IPS-11a (cell line): Measurements from ENCODE around the gene MORF4L2.
A peak's percentile ranks its signal among the peaks of the same experiment; 100 is the strongest.

Experiments used
- H3K4me3 ChIP-seq: one replicate; pipeline ENCODE4 v1.5.1; 2013; ENCODE audit warnings: low read depth, low read length, control low read depth

Gene MORF4L2

DNA sequence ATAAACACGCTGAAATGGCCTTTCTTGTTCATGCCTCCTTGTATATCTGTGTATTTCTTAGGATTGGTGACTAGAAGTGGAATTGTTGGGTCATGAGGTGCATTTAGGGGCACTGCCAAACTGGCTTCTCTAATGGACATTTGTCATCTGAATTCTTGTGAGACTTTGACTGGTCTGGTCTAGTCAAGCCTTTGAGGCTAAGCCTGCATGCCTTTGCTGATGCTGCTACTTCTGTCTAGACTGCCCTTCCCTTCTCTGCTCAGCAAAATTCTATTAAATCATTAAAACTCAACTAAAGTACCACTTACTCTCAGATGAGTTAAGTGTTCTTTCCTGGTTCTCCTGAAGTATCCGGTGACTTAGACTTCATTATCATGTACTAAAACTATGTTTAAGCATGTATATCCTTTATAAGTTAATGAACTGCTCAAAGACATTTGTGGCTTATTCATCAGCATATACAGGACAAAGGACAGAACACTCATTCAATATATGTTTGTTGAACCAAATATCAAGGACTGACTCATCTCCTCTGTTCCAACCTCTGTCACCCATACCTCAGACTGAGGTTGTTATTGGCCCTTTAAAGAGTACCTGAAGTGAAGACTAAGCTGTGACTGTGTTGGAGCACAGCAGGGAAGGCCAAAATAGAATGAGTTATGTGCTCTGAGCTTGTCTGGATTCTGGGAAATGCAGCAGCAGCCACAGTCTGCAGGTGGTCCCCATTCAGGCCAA, 48.7 kb downstream of the MORF4L2 start:
- H3K4me3 ChIP-seq: no peak overlapping the region

DNA sequence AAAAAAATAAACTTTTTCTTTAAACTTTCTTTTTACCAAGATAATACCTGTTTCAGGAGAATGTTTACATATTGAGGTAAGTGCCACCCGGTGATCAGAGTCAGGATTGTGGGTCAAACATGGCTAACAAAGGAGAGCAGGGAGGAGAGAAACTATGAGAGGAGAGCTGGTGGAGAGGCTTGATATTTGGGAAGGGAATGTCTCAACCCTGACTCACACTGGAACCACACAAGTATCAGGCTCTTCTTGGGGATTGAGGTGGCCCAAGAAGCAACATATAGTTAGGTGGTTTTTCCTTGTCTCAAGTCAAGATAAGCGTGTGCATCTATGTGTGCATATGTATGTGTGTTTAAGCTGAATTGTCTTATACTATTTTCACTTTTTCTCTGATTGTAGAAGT, 51.1 kb downstream of the MORF4L2 start:
- no peak overlapping the region for H3K4me3 ChIP-seq

DNA sequence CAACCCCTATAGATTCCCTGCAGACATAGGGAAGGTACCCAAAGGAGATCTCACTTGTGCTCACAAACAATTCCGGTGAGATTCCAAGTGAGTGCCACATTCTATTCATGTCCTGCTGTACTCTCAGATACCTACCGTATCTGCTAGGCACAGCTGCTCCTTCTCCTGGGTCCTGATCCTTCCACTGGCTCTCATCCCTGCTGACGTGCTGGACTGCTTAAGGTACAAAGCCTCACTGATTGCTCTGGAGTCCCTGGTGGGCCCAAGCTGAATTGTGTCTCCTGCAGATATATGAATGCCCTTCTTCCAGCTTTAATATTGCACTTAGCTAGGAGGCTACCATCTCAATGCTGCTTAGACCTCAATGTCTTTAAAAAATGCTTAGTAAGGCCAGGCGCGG, 55.4 kb downstream of the MORF4L2 start:
- H3K4me3 ChIP-seq: no peak overlapping the region

DNA sequence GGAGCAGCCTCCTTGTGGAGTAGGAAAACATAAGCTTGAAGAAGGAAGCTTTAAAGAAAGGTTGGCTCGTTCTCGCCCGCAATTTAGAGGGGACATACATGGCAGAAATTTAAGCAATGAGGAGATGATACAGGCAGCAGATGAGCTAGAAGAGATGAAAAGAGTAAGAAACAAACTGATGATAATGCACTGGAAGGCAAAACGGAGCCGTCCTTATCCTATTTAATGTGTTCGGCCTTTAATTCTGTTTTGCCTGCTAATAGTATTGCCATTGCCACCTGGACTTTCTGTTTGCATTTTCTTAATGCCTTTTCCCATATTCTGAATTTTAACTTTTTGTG, 56.4 kb downstream of the MORF4L2 start:
- peak overlapping the region; percentile 67 for H3K4me3 ChIP-seq

DNA sequence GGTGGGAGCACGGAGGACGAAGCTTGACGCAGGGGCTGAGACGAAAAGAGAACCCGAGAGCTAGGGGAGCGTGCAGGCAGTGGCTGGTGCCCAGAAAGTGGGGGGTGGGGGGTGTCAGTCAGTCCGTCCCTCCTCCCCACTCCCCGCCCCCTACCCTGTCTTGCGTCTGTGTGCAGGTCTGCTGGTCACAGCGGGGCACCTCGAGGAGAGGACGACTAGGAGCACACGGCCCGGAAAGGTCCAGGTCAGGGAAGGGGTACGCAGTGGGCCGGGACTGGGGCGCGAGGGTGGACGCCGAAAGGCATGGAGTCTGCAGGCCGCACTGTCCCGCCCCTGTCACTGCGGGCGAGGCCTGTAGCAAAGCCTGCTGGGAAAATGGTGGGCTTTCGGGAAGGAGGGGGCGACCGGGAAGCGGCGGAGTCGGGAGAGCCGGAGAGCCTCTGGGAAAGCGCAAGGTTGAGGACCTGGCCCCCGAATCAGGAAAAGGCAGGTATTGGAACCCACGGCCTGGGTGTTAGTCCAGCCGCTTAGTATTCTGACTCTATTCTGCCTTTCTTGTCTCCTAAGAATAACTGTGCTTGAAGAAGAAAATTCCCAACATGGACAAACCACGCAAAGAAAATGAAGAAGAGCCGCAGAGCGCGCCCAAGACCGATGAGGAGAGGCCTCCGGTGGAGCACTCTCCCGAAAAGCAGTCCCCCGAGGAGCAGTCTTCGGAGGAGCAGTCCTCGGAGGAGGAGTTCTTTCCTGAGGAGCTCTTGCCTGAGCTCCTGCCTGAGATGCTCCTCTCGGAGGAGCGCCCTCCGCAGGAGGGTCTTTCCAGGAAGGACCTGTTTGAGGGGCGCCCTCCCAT, 57.0 kb downstream of the MORF4L2 start:
- peak overlapping the region; percentile 67 for H3K4me3 ChIP-seq

DNA sequence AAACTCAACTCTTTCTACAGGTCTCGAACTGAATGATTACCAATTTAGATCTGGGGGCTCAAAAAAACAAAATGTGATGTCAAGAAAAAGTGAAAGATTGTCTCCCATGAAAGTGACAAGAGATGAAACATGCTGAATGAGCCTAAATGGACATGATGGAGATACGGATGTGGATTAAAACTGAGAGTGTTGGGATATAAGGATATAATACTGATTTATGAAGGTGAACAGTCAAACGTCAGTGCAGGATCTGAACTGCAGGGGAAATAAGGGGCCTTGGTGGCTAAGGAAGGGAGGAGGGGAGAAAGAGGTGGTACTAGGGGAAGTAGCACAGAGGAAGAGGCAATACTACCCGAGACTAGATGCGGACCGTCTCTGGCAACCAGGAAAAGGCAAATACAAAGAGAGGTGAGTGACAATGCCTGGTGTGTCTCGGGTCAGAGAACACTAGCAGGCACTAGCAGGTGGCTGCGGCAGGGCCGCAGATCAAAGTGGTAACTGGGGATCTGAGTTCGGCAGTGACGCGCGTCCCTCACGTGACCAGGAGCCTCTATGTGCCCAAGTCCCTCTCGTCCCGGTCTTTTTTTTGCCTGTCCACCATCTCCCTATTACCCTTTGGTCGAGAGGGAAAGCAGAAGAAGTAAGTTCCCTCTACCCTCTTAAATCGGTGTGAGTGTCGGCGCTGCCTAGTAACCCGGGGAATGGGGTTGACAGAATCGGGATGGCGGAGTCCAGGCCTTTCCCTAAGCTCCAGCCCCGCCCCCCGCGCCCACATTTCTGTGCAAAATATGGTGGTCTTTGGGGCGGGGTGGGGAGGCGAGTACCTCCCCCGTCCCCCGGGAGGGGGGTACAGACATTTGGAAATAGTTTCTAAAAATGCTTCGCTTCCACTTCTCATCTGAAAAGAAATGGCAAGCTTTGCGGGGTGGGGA, 57.8 kb downstream of the MORF4L2 start, which contains the start of gene TCEAL1:
TSS of gene TCEAL1 (plus strand) at position 590 of the 932 bp plus-strand sequence. CDS start 942 bp downstream, outside the sequence.
- peak within 1 kb of the TSS; percentile 67 for H3K4me3 ChIP-seq

DNA sequence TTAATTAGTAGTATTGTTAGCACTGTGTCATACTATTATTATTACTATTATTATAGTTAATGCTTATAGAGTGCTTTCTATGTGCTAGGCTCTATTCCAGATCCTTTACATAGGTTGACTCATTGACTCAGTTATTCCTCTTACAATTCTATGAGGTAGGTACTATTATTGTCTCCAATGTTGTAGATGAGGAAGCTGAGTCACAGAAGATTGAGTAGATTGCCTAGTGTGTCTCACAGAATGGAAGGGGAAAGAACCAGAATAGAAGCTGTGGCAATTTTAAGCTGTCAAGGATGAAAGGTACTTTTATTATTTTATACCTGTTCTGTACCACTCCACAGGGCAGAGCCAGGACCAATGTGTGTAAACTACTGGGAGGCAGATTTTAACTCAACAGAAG, 59.6 kb downstream of the MORF4L2 start:
- no peak overlapping the region for H3K4me3 ChIP-seq
